Lower leg skin (tissue), 4 donors: ENCODE measurements around the gene RAPGEF5. TPM values are rescaled to one million over a fixed set of nuclear protein-coding genes. Genes with fewer than 3 reads are reported as not detected.

ENCODE experiments used
- DNase-seq, 2 donors: peaks; one replicate each; pipeline ENCODE4 v3.0.0-alpha.2; 2019; ENCODE audit warnings: low spot score in 2 of 2
- H3K4me3 ChIP-seq: fragments of 200-600 bp; sonication (generic); 2 replicates; pipeline ENCODE4 v1.5.1; 2017; ENCODE audit warnings: mild to moderate bottlenecking, low read depth; ENCODE audit not compliant: poor library complexity, severe bottlenecking
- CTCF ChIP-seq, 3 donors: fragments of 450-650 bp; IDR thresholded peaks; one replicate each; pipeline ENCODE4 v1.5.1; 2016; ENCODE audit warnings: antibody characterized with exemption in 3 of 3, mild to moderate bottlenecking in 3 of 3, moderate library complexity in 2 of 3
- POLR2A ChIP-seq, 2 donors: fragments of 450-650 bp; IDR thresholded peaks; one replicate each; pipeline ENCODE4 v1.6.1; 2016 to 2017; ENCODE audit warnings: antibody characterized with exemption in 2 of 2, mild to moderate bottlenecking in 1 of 2, moderate library complexity in 1 of 2
- WGBS, 2 donors: methylation state at CpG; one replicate each; pipeline ENCODE4 v1.1.5; 2018; 5-methylcytosine and 5-hydroxymethylcytosine counted together
- intact Hi-C: fragments of 100-400 bp; cut with DNase I; formaldehyde crosslinking; loops from one replicate; pipeline ENCODE4 v1.15.0; 2023; ENCODE audit warnings: low total_unique reads
- total RNA-seq, 4 donors: library from RNA; depleted of rRNA; stranded (reverse); fragments of >200 nt; gene quantifications; one replicate each; pipeline ENCODE4 v1.1.0, GENCODE V29; 2016

RAPGEF5 gene
- total RNA-seq, 4 donors from 2014 or later: 19.4 to 47.7 (median 25.2) TPM

GRCh38 chr7:22114440-22114981 lies 242.4 kb downstream of the RAPGEF5 start:
- intact Hi-C loops: loop anchor here (5.0 kb wide), 1 partner anchor 373 kb away; no protein-coding TSS in a partner anchor

GRCh38 chr7:22113041-22113440 lies 243.9 kb downstream of the RAPGEF5 start:
- intact Hi-C loops: loop anchor here (5.0 kb wide), 1 partner anchor 374 kb away; no protein-coding TSS in a partner anchor
- no peak overlapping the region for H3K4me3 ChIP-seq
- peak in 1 of 2 donors; percentile 28 for DNase-seq
- no peak for TF ChIP-seq POLR2A (IDR thresholded peaks at IDR 0.05)
- no peak for TF ChIP-seq CTCF (IDR thresholded peaks at IDR 0.05)
- WGBS, 2 donors: 74 to 77% methylated on average over 3 of the region's 3 CpGs

More at GRCh38 chr7:22114440-22114981, 242.4 kb downstream of the RAPGEF5 start:
- H3K4me3 ChIP-seq: no peak overlapping the region
- WGBS, 2 donors: 80 to 82% methylated on average over 7 of the region's 7 CpGs
- no peak for TF ChIP-seq CTCF (IDR thresholded peaks at IDR 0.05)
- no peak for TF ChIP-seq POLR2A (IDR thresholded peaks at IDR 0.05)
- DNase-seq: peak in 1 of 2 donors; percentile 81

- WGBS, 2 donors: 85 to 94% methylated on average over 4 of the region's 4 CpGs
- TF ChIP-seq POLR2A (IDR thresholded peaks at IDR 0.05): no peak
- no peak for TF ChIP-seq CTCF (IDR thresholded peaks at IDR 0.05)
- DNase-seq: peak in 1 of 2 donors; percentile 64
- intact Hi-C loops: loop anchor here (5.0 kb wide), 1 partner anchor 376 kb away; no protein-coding TSS in a partner anchor
- H3K4me3 ChIP-seq: no peak overlapping the region
These were observed 245.3 kb downstream of the RAPGEF5 start for GRCh38 chr7:22111661-22112060.

GRCh38 chr7:22110881-22111280 lies 246.1 kb downstream of the RAPGEF5 start:
- H3K4me3 ChIP-seq: no peak overlapping the region
- TF ChIP-seq POLR2A (IDR thresholded peaks at IDR 0.05) (no peak), CTCF (IDR thresholded peaks at IDR 0.05) (no peak)
- intact Hi-C loops: loop anchor here (5.0 kb wide), 1 partner anchor 376 kb away; no protein-coding TSS in a partner anchor
- 60 to 66% methylated on average over 4 of the region's 4 CpGs for WGBS, 2 donors
- DNase-seq: peak in 1 of 2 donors; percentile 53

- intact Hi-C loops: loop anchor here (5.0 kb wide), 1 partner anchor 377 kb away; no protein-coding TSS in a partner anchor
- 10 to 11% methylated on average over 6 of the region's 6 CpGs for WGBS, 2 donors
- TF ChIP-seq POLR2A (IDR thresholded peaks at IDR 0.05) (no peak), CTCF (IDR thresholded peaks at IDR 0.05) (peak in 1 of 3 donors; percentile 76)
- no peak overlapping the region for H3K4me3 ChIP-seq
- peak; percentile 76 to 89 for DNase-seq
These were observed 246.6 kb downstream of the RAPGEF5 start for GRCh38 chr7:22110227-22110839.
